Epithelial cell of esophagus (primary cell): ENCODE data around the gene TM9SF1.

Experiments
- DNase-seq: peaks from one replicate; pipeline ENCODE4 v3.0.0; 2010; ENCODE audit warnings: low read depth
- H3K4me3 ChIP-seq: 2 replicates; pipeline ENCODE4 v1.5.1; 2011; ENCODE audit warnings: mild to moderate bottlenecking, low read length, control low read depth
- TF ChIP-seq, protein P1 (sequence below): IDR thresholded peaks from 2 replicates; pipeline ENCODE4 v1.5.1; 2011; ENCODE audit warnings: low read depth, mild to moderate bottlenecking, low read length, control low read depth, inconsistent platforms; ENCODE audit not compliant: insufficient read depth; ENCODE audit errors: missing control alignments

The TM9SF1 gene

DNA sequence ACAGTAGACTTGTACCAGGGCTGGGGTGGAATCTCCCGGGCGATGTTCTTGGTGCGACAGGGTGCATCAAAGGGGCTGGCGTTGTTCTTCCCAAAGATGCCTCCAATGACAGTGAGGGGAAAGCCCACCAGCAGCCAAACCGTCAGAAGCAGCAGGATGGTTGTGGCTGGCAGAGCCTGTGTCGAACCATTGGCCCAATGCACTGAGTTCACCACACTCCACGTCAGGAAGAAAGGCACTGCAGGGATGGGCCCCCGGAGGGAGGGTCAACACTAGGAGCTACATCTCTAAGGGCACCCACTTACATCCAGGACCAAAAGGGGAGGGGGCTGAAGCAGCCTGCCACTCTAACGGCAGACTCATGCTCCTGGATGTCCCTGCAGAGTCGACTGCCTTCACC, 4.8 kb downstream of the TM9SF1 start:
- TF ChIP-seq, protein P1, sequence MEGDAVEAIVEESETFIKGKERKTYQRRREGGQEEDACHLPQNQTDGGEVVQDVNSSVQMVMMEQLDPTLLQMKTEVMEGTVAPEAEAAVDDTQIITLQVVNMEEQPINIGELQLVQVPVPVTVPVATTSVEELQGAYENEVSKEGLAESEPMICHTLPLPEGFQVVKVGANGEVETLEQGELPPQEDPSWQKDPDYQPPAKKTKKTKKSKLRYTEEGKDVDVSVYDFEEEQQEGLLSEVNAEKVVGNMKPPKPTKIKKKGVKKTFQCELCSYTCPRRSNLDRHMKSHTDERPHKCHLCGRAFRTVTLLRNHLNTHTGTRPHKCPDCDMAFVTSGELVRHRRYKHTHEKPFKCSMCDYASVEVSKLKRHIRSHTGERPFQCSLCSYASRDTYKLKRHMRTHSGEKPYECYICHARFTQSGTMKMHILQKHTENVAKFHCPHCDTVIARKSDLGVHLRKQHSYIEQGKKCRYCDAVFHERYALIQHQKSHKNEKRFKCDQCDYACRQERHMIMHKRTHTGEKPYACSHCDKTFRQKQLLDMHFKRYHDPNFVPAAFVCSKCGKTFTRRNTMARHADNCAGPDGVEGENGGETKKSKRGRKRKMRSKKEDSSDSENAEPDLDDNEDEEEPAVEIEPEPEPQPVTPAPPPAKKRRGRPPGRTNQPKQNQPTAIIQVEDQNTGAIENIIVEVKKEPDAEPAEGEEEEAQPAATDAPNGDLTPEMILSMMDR = no peak
- no peak for DNase-seq
- no peak overlapping the region for H3K4me3 ChIP-seq

DNA sequence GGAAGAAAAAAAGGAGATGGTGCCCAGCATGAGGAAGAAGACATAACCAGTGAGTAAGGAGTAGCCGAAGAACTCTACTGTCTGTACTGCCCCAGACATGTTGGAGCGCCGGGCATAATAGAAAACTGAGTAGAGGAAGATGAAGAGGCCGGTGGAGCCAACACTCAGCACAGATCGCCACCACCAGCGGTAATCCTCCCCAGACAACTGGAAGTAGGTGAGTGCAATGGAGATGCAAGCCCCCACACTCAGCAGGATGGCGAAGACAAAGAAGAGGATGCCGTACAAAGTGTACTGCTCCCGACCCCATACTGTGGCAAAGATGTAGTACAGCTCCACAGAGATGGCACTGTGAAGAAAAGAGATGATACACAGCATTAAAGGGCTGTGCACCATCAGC, 5.8 kb downstream of the TM9SF1 start:
- TF ChIP-seq, protein P1 = no peak
- no peak overlapping the region for H3K4me3 ChIP-seq
- no peak for DNase-seq

DNA sequence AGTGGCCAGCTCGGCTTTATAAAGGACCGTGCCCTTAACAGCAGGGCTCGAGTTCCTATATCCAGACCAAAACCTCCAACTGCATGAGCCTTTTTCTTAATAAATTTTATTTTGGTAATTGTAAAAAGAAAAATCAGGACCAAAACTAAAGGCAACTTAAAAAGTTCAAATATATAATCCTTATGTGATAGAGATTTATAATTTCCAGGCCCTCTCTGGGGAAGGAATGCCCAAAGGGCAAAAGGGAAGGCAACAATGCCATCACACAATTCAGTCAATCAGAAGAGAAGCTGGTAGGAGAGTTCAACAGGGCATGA, 6.2 kb downstream of the TM9SF1 start:
- TF ChIP-seq, protein P1 = no peak
- DNase-seq = no peak
- H3K4me3 ChIP-seq = peak overlapping the region; percentile 85

DNA sequence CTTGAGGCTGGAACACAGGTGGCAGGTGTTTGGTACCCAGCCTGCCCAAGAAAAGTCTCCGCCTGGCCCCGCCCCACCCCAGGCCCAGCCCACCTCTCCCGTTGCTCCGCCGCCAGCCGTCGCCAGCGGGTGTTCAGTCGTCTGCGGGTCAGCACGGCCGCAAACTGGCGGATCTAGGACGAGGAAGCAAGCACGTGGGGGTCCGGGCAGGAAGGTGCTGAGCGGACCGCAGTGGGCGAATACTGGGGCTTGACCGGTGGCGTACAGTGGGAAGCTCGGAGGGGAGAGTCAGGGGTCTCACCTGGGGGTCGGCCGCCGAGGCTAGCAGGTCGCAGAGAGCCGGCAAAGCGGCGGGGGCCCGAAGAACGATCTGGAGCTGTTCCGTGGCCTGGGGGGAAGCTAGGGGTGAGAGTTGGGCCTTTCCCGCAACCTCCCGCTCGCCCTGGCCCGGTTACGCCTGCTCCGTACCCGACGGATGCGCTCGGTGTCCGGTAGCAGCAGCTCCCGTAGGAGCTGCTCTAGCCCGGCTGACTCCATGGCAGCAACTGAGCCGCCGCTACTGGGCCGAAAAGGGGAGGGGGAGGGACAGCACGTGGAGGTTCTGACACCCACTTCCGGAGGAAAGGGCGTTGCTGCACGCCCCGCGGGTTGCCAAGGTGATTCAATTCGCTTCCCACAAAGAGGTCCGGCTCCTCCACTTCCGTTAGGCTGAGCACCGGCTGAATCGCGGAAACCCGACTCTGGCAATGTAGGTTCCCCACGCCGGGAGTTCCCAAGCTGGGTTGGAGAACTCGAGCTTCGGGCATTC, 6.8 kb downstream of the TM9SF1 start, which contains the start of gene IPO4:
TSS of gene IPO4 (minus strand) at position 566 of the 808 bp plus-strand sequence. CDS start at position 537, 29 bp downstream.
- TF ChIP-seq, protein P1 = no peak
- DNase-seq = peak; percentile 98
- peak within 1 kb of the TSS; percentile 85 for H3K4me3 ChIP-seq

DNA sequence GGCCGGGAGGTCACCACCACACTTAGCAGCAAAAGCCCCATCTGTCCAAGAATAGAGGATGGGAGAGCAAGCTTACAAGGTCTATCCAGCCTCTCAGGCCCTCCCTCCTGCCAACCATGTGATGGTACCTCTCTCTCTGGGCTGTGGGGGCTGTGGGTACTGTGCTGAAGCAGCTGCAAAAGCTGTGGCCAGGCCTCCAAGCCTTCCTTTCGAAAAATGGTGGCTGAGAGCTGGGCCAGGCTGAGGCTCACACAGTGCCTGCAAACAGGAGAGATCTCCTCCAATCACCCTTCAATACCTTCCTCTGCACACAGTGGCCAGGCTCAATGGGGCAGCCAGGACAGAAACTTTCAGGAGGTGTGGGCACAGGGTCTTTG, 7.7 kb downstream of the TM9SF1 start:
- DNase-seq = no peak

DNA sequence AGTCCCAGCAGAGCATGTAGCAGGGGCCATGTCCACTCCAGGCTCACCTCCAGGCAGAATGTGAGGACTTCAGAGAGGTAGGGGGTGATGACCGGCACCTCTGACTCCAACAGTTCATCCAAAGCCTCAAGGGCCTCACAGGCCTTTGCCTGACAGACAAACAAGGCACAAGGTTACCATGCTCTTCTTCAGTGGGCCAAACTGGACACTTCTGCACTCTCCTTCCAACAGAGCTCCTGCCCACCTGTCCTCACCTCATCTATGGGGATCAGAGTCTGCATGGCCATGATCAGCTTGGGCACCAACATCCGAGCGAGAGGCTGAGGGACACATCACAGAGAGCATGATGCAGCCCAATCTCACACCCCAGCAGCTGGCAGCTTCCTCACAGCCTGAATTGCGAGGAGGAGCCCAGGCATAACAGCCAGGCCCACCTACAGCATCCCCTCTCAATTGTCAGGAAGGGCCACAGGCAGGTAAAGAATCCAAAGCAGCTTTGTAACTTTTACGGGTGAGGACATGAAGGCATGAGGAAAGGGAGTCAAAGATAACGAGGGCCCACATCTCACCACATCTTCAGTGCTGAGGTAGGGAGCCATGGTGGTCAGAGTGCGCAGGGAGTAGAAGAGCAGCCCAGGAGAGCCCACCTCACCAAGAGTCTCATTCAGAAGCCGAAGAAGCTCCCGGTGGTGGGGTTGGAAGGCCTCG, 8.3 kb downstream of the TM9SF1 start:
- TF ChIP-seq, protein P1 = no peak
- no peak overlapping the region for H3K4me3 ChIP-seq
- no peak for DNase-seq

More for the DNA sequence above, 7.7 kb downstream of the TM9SF1 start:
- TF ChIP-seq, protein P1 = no peak
- H3K4me3 ChIP-seq = peak overlapping the region; percentile 85
